DND-41 (cell line): ENCODE results near the gene TMEM239.

Source experiments
- ATAC-seq: fragments of 200-7000 bp; cut with Tn5 transposase; 3 replicates; pipeline ENCODE4 v1.9.1; 2021; ENCODE audit warnings: low read depth; ENCODE audit not compliant: insufficient read depth
- DNase-seq: peaks from one replicate; pipeline ENCODE4 v3.0.0-alpha.2; 2020
- H2AFZ ChIP-seq: 2 replicates; pipeline ENCODE4 v1.6.0; 2012; ENCODE audit warnings: low read depth, low read length
- H3K27ac ChIP-seq: 2 replicates; pipeline ENCODE4 v1.5.1; 2012; ENCODE audit warnings: low read length, inconsistent platforms
- H3K27me3 ChIP-seq: fragments of 200-600 bp; sonication (generic); 2 replicates; pipeline ENCODE4 v1.6.0; 2012; ENCODE audit warnings: low read length, mild to moderate bottlenecking, inconsistent platforms; ENCODE audit not compliant: insufficient read depth, poor library complexity
- H3K36me3 ChIP-seq: 2 replicates; pipeline ENCODE4 v1.5.1; 2012; ENCODE audit warnings: low read length, inconsistent platforms; ENCODE audit not compliant: insufficient read depth
- H3K4me1 ChIP-seq: 2 replicates; pipeline ENCODE4 v1.5.1; 2012; ENCODE audit warnings: mild to moderate bottlenecking, low read length; ENCODE audit not compliant: insufficient read depth
- H3K4me2 ChIP-seq: 2 replicates; pipeline ENCODE4 v1.6.0; 2012; ENCODE audit warnings: mild to moderate bottlenecking, moderate library complexity, low read length, inconsistent platforms; ENCODE audit not compliant: insufficient read depth
- H3K4me3 ChIP-seq, 2 experiments: fragments of 200-600 bp in 1 of 2; shearing (Covaris generic) in 1 of 2; 2 replicates each; pipeline ENCODE4 v1.5.1; 2012 to 2016; ENCODE audit warnings: inconsistent platforms in 2 of 2, low read length in 2 of 2, mild to moderate bottlenecking in 2 of 2, low read depth in 1 of 2, moderate library complexity in 1 of 2
- H3K79me2 ChIP-seq: 2 replicates; pipeline ENCODE4 v1.6.0; 2012; ENCODE audit warnings: low read length, inconsistent platforms; ENCODE audit not compliant: insufficient read depth
- H3K9ac ChIP-seq: 2 replicates; pipeline ENCODE4 v1.6.0; 2012; ENCODE audit warnings: low read depth, mild to moderate bottlenecking, inconsistent platforms, low read length, moderate library complexity
- H3K9me3 ChIP-seq: 2 replicates; pipeline ENCODE4 v1.5.1; 2012; ENCODE audit warnings: low read length, moderate library complexity, mild to moderate bottlenecking, inconsistent platforms; ENCODE audit not compliant: insufficient read depth, severe bottlenecking
- H4K20me1 ChIP-seq: 2 replicates; pipeline ENCODE4 v1.6.0; 2012; ENCODE audit warnings: low read length; ENCODE audit not compliant: insufficient read depth
- CTCF ChIP-seq: IDR thresholded peaks from 2 replicates; pipeline ENCODE4 v1.5.1; 2012; ENCODE audit warnings: borderline replicate concordance, low read length, moderate library complexity, mild to moderate bottlenecking; ENCODE audit not compliant: poor library complexity, severe bottlenecking; ENCODE audit errors: extremely low read depth
- EZH2 ChIP-seq: IDR thresholded peaks from 3 replicates; pipeline ENCODE4 v1.6.1; 2012; ENCODE audit warnings: borderline replicate concordance, low read depth, mild to moderate bottlenecking, moderate library complexity, low read length, inconsistent platforms; ENCODE audit not compliant: severe bottlenecking

Gene TMEM239

GRCh38 chr20:2804041-2804828, 11.9 kb upstream of the TMEM239 start:
- H3K27me3 ChIP-seq: peaks cover 38% of the 10 kb centered on the region
- H4K20me1 ChIP-seq: peaks cover 16% of the 10 kb centered on the region

DNA sequence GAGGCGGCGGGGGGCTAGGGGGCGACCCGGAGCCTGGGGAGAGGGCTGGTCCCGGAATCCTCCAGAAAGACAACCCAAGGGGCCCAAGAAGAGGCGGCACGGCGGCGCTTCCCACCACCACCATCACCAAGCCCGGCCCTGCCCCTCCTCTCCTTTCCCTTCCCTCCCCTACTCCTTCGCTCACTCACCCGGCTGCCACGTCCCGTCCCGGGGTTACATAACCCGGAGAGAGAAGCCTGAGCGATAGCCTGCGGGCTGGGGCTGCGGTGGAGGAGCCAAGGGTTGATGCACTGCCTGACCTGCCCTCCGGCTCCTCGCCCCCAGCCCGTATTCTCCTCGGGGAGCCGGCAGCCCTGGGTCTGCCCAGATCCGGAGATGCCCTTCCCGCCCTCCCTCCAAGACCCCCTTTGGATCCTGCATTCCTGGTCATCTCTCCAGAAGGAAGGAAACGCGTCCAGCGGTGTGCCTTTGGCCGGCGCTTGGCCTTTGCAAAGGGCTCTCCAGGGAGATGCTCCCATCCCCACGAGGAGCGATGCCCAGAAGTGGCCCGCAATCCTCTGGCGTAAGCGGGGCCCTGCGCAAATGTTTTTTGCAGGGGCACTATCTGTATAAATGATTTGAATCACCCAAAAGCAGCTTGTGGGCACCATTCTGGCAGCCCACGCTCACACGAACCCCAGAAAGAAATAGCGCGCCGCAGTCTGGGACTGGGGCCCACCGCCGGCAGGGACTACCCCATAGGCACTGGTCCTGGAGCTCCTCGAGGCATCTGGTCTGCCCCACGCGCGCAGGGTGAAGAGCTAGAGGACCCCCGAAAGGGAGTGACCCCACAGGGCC, 11.1 kb upstream of the TMEM239 start:
- DNase-seq (no peak), ATAC-seq (no peak)
- H3K27me3 ChIP-seq: peaks cover 30% of the 10 kb centered on the region
- H3K4me2 ChIP-seq: no peak overlapping the region
- H3K36me3 ChIP-seq: no peaks in the 10 kb centered on the region
- H3K9me3 ChIP-seq: no peaks in the 10 kb centered on the region
- no peaks in the 10 kb centered on the region for H3K4me1 ChIP-seq
- H3K4me3 ChIP-seq: no peak overlapping the region
- no peak overlapping the region for H3K9ac ChIP-seq
- H4K20me1 ChIP-seq: peaks cover 10% of the 10 kb centered on the region
- no peak overlapping the region for H2AFZ ChIP-seq
- no peak for TF ChIP-seq EZH2
- no peak for TF ChIP-seq CTCF
- no peak overlapping the region for H3K27ac ChIP-seq
- no peaks in the 10 kb centered on the region for H3K79me2 ChIP-seq

More at GRCh38 chr20:2804041-2804828, 11.9 kb upstream of the TMEM239 start:
- DNase-seq (no peak), ATAC-seq (no peak)
- H3K4me3 ChIP-seq: no peak overlapping the region
- H3K79me2 ChIP-seq: no peaks in the 10 kb centered on the region
- H3K9me3 ChIP-seq: no peaks in the 10 kb centered on the region
- H3K27ac ChIP-seq: no peak overlapping the region
- no peak overlapping the region for H3K4me2 ChIP-seq
- H3K9ac ChIP-seq: no peak overlapping the region
- no peaks in the 10 kb centered on the region for H3K36me3 ChIP-seq
- H3K4me1 ChIP-seq: no peaks in the 10 kb centered on the region
- TF ChIP-seq EZH2 (no peak), CTCF (no peak)
- H2AFZ ChIP-seq: no peak overlapping the region

DNA sequence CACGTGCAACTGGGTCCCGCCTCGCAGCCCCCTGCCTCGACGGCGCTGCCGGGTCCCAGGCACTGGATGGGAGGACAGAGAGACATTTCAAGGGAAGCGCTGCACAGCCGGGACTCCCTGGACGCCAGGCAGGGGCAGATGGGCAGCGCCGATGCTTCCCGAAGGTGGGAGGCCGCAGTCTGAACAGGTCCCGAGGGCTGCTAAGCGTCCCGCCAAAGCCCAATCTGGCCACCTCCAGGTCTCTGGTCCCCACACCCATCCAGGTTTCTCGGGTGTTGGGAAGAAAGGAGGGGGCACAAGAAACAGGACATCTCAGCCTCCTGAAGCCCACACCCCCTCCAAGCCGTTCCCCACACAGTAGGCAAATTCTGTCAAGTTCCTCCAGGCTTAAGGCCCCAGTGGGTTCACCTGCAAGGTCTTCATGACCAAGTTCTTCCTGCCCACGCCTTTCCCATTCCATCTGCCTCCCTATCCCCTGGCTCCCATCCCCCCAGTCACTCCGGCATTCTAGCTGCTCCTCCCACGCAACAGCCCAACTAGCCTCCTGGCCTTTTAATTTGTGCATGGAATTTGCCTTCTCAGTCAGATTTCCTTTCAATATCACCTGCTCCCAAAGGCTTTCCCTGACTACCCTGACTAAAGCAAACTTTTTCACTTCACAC, 10.3 kb upstream of the TMEM239 start:
- H3K79me2 ChIP-seq: no peaks in the 10 kb centered on the region
- H3K27ac ChIP-seq: no peak overlapping the region
- H3K4me3 ChIP-seq: no peak overlapping the region
- peaks cover 10% of the 10 kb centered on the region; the same call in 1 of the 2 replicates for H4K20me1 ChIP-seq
- H3K9ac ChIP-seq: no peak overlapping the region
- TF ChIP-seq CTCF (no peak), EZH2 (no peak)
- peaks cover 24% of the 10 kb centered on the region for H3K27me3 ChIP-seq
- no peak overlapping the region for H2AFZ ChIP-seq
- DNase-seq (no peak), ATAC-seq (no peak)
- no peak overlapping the region for H3K4me2 ChIP-seq
- H3K36me3 ChIP-seq: no peaks in the 10 kb centered on the region
- no peaks in the 10 kb centered on the region for H3K4me1 ChIP-seq
- H3K9me3 ChIP-seq: no peaks in the 10 kb centered on the region
